HPDE6-E6E7 (cell line): Measurements from ENCODE around the gene TINCR.
"Not testable (repeated sequence)": the region's sequence is repeated elsewhere in the genome, so short reads cannot be mapped to it uniquely, and the experiment has no call there.

ENCODE experiments used
- DNase-seq: peaks from one replicate; pipeline ENCODE4 v3.0.0; 2011; ENCODE audit warnings: missing footprints; ENCODE audit errors: extremely low spot score

The TINCR gene

DNA sequence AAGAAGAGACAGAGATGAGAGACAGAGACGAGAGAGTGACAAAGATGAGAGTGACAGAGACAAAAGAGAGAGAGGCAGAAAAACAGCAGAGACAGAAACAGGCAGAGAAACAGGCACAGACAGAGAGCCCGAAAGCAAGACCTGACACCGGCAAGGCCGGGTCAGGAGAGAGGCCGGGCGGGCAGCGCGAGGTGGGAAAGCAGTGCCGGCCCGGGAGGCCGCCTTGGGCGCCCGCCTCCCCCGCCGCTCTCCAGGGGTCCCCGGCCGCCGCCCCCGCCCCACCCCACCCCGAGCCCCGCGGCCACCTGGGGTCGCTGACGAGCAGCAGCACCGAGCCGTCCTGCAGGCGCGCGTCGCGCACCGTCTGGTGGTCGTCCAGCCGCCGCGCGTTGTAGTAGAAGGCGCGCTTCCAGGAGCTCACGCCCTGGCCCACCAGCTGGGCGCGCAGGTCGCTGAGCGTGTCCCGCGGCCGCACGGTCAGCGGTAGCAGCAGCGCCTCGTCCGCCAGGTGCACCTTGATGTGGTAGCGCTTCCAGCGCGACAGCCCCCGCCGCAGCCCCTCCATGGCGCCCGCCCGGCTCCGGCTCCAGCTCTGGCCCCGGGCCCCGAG lies at the start of gene TINCR:
TINCR (minus strand) TSS at position 594 of the 610 bp plus-strand sequence.
- no peak for DNase-seq

DNA sequence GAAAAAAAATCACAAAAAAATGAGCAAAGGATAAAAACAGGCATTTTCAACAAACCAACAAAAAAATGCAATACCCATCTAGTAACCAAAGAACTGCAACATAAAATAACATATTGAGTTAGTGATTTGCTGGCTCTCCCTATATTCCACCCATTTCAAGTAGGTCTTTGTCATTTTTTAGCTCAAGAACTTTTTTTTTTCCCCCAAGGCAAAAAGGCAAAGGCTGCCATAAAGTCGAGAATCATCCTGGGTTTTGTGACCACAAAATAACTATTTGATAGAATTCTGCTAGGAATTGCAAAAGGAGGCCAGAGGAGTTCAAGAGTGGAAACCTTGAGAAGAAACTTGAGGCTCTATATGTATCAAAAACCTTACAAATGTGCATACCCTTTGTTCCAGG lies 49.3 kb upstream of the TINCR start:
- no peak for DNase-seq

DNA sequence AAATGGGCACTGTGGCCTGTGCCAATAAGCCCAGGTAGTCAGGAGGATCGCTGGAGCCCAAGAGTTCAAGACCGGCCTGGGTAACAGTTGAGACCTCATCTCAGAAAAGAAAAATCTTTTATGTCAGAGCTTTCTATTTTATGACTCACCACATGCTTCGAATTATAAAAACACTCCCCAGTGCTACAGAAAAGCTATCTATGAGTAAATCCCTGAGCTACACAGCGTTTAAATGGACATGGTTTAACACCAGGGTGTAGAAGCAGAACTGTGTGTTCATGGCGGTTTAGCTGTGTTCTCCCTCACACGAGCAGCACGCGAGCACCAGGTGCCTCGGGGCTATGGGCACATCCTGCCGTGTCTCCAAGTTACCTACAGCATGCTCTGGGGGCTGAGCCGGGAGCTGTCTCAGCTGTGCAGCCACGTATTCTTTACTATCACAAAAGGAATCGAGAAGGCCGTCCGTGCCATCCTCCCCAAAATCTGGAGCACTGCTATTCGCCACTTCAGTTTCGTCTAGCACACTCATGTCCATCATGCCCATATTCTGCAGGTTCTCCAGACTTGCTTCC lies 48.1 kb upstream of the TINCR start:
- DNase-seq: no peak

DNA sequence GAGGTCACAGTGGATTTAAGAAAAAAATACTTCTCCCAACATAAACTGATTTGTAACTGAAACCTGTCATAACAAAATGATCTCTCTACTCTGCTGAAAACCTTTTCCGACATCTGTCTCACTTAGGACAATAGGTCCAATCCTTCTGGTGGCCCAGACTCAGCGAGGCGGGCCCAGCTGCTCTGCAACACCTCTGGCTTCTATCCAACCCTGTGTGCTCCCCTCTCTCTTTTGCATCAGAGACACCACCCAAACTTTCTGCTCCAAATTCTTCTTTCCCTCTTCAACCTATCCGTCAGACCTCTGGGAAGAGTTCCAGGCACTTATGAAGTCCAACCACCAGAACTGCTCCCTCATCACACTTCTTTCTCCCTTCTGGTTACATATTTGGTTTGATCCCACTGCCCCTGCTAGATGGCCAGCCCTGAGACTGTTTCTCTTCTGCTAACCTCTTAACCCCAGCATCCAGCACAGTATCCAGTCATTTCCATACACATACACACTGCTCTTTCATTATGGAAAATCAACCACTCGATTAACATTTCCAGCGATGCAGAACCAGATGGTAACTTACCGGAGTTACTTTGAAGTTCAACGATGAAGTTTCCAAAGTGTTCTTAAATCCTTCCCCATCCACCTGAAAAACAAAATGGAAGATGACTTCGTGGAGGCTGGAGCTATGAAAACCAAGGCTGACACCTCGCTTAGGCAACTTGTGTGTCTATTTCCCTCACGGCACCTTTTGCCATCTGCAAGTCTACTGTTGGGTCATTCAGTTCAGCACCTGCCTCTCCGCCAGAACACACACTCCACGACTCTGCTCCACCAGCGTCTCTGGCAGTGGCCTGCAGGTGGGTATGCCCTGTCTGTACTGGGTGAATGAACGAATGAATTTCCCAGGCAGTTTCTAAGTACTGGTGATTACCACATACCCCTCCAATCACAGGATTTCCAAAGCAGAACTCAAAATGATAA lies 45.4 kb upstream of the TINCR start:
- DNase-seq: no peak

DNA sequence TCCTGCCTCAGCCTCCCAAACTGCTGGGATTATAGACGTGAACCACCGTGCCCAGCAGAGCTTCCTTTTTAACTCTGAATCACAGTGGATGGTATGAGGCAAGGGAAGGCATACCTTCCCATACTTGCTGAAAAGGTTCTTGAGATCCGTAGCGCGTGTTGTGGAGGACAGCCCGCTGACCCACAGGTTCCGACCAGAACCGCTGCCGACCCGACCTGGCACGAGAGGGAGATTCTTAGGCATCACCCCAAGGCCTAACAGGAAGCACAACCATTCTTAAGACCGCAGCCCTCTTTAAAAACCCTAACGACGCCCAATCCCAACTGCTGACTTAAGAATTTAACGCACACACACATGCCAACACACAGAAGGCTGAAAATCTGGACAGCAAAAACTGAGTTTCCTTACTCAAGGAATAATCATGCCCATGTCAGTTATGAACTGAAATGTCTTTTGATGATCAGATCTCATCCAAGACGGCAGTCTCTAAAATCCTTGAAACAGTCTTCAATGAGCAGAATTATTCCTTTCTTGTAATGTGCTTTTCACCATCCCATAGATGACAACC lies 42.2 kb upstream of the TINCR start:
- DNase-seq: no peak

DNA sequence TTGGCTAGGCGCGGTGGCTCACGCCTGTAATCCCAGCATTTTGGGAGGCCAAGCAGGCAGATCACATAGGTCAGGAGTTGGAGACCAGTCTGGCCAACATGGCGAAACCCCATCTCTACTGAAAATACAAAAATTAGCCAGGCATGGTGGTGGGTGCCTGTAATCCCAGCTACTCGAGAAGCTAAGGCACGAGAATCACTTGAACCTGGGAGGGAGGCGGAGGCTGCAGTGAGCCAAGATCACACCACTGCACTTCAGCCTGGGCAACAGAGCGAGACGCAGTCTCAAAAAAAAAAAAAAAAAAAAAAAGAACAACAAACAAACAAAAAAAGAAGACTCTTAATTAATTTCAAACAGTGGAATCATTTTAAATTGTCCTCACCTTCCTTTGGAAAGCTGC lies 41.0 kb upstream of the TINCR start:
- DNase-seq: not testable (repeated sequence)

DNA sequence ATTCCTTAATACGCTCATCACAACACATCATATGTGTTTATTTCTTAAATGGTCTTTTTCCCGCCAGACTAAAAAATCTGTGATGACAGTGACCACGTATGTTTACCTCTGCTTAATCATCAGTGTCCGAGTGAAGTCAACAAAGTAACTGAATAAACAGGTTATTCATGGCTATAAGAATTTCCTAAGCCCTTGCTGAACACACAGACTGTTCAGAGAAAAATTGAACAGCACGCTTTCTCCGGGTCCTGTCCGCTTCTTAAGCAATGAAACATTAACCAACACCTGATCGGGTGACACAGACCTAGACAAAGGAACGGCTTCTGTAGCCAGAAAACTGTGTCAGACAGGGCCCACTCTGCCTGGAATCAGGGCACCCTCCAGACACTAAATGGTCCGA lies 40.5 kb upstream of the TINCR start:
- no peak for DNase-seq

DNA sequence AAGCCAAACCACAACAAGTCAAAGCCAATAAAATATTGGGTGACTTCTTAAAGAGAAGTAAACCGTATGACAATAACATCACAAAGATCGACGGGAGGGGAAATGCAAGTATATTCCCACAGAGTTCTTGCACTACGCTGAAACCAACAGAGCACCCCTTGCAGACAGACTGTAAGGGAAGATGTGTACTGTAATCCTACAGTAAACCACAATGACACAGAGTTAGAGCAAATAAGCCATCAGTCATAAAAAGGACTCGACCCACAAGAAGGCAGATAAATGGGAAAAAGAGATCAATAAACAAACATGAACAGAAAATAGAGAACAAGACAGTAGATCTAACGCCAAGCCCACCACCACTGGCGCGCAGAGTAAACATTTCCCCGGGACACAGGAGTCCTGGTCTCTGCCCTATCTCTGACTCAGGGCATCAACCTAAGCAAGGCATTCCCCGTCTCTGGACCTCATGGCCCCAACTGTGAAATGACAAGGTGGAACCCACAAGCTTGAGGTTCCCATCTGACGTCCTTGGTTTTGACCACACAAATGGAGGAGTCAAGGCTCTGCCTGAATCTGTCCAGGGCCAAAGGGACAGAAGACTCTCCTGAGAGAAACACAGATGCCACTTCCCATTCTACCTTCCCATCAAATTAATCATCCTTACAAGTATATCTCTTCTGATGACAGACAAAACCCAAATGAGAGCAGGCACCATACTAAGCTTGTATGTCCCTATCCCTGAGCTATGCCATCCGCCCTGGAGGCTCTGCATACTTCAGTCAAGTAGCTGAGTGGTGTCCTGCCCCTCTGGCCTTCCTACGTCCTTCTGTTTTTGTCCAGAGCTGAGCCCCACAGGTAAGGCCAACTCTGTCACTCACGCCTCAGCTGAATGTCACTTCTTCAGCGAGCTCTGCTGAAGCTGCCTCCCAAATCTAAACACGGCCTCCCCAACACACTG lies 39.8 kb upstream of the TINCR start:
- no peak for DNase-seq

DNA sequence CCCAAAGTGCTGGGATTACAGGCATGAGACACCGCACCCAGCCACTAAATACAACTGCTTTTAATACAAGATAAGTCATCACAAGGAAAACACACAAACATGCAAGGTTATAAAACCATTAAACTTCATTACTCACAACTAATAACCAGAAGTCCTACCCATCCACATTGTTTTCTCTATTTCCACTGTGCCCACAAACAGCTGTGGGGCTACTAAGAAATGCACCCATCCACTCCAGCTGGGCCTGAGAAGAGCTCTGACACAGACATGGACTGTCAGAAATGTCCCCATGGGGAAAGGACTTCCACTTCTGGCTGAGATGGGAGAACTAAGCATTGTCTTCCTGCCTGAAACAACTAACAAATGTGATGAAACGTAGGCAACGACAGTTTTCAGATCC lies 37.6 kb upstream of the TINCR start:
- DNase-seq: no peak

DNA sequence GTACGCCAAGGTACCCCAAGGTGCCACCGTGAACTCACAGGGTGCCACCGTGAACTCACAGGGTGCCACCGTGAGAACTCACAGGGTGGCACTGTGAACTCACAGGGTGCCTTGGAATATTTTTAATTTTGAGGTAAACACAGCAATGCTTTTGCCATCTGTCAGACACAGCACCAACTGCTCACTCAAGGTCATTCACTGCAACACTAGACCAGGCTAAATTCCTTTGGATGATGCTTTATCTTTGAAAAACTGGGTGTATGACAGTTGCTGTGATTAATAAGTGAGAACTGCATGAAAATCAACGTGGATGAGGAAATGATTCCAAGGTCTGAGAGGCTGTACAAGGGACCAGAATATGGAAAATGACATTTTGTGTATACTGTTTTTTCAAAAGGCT lies 35.9 kb upstream of the TINCR start:
- DNase-seq: no peak

DNA sequence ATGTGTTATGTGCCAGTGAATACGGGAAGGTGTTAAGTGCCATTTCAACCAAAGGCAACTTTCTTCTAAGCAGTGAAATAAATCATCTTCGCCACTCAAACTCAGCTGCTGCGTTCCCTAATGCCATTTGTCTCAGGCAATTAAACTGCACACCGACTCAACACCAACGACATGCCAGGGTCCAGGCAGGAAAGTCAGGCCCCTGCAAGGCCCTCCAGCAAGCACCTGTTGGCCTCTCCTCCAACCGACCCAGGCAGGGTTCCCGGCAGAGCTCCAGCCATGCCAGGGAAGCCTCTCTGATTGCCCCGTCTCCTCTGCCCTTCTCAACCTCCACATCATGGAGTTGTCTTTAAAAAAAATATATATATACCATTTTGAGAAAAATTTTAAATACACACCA lies 33.0 kb upstream of the TINCR start:
- DNase-seq: no peak

DNA sequence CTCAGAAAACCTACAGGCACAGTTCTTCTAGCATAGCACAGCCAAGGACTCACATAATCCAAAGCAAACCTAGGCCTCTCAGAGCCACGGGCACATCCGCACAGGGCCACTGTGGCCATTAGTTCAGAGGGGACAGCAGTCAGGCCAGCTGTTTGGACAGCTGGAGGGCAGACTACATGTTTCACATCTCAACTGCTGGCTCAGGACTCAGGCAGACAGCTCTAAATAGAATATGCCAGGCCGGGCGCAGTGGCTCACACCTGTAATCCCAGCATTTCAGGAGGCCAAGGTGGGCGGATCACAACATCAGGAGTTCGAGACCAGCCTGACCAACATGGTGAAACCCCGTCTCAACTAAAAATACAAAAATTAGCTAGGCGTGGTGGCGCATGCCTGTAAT lies 28.0 kb upstream of the TINCR start:
- no peak for DNase-seq

DNA sequence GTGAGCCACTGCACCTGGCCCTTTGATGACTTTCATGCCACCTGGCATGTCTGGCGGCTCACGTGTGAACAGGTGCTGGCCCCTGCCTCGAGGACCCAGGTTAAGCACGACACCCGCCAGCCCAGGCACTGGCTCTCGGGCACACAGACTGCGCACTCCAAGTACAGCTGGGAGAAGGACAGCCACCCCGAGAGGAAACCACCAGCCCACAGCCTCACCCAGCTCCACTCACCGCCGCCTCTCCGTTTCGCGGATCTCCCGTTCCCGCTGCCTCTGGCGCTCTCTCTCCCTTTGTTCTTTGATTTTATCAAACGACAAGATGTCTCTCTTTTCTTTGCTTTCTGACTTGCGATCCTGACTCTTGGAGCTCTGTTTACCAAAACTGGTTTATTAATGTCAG lies 27.4 kb upstream of the TINCR start:
- no peak for DNase-seq

DNA sequence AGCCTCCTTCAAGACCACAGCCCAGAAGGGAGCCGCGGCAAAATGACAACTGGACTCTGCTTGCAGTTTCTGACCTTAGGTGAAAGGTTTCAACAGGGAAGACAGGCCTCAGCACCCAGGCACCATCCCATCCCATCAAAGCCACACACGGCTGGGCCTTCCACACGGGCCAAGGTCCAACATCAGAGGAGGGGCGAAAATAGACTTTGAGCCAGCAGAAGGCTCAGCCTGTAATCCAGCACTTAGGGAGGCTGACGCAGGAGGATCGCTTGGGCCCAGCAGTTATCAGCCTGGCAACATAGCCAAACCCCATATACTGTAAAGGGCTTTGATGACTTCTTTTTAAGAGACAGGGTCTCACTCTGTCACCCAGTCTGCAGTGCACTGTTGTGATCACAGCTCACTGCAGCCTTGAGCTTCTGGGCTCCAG lies 26.8 kb upstream of the TINCR start:
- DNase-seq: no peak

DNA sequence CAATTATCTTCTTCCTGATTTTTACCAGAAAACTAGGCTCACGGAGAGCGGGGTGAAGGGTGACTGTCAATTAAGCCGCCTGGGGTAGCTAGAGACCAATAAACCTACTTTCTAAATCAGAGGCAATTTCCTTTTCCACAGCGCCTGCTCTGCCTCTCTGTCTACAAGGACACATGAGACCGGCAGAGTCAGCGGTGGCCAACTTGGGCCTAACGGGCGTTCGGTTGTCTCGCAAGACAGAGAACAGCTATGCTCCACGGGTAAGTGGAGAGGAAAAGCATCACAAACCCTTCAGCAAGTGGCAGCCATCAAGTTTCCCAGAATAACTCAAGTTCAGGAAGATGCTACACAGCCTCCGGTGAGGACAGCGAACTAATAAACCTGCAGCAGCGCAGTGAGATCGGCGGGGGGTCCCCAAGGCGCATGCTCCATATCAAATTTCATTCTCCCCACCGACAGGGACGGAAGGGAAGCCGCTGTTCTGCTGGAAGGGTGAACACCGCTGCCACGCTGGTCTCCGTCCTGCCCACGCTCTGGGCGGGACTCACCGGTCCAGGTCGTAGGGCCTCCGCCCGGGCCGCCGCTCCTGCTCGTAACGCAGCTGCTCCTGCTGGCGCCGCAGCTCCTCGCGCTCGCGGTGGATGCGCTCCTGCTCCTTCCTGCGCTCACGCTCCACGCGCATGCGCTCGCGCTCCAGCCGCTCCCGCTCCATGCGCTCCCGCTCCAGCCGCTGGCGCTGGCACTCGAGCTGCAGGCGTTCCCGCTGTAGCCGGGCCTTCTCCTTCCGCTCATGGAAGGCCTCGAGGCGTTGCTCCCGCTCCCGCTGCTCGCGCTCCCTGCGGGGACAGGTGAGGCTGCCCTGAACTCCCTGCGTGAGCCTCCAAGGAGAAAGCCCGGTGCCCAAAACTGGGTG lies 25.8 kb upstream of the TINCR start:
- no peak for DNase-seq

DNA sequence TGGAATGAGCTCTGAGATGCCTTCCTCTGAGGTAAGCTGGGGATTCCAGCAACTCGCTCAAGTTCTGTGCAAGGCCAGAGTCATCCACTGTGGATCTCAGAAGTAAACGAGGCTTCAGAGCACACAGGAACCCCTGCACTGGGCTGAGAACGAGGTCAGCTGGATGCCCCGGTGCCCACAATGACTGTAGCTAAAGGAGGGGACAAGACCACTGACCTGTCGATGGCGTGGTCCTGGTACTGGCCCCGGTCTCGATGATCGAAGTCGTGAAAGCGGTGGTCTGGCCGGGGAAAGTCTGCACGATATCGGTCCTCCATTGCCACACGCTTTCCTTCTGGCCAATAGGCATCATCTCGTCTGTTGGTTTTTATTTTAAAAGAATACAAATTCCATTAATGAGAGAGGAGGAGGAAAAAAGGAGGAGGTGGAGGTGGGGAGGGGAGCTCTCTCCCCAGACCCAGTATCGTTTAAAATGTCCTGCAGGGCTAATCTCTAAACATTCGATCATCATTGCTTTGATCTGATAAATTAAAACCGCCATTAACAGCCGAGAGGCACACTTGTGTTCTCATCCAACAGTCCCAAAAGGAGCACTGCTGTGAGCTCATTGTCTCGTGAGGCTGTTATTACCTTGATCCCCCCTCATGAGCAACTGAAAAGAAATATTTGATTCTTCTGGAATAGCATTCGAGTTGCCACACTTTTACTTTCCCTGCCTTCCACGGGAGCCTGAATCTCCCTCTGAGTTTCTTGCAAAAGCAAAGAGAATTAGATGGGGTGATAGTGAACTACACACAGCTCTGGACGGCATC lies 25.0 kb upstream of the TINCR start:
- DNase-seq: no peak

DNA sequence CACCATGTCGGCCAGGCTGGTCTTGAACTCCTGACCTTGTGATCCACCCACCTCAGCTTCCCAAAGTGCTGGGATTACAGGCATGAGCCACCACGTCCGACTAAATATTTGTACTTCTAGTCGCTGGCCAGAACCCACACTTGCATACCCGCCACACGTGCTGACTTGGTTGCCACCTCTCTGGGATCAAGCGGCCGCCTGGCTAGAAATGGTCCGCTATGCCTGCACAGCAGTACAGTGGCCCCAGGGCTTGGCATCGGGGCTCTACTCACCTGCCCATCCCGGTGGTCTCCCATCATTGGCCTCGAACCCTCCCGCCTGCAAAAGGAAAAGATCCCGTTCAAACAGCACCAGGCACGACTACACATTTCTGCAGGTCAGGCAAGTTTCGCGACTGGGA lies 23.7 kb upstream of the TINCR start:
- DNase-seq: no peak

DNA sequence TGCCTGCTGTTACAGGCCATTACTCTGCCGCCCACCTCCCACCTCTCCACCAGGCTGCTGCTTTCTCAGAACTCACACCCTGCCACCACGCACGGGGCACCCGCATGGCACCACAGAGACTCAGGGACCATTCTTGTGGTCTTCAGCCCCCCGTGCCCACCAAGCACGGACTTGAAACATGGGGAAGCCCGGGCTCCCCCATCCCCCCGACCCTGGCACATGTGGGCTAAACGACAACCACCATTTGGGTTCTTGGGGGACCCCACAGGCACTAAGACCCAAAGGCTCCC lies 23.1 kb upstream of the TINCR start:
- no peak for DNase-seq

DNA sequence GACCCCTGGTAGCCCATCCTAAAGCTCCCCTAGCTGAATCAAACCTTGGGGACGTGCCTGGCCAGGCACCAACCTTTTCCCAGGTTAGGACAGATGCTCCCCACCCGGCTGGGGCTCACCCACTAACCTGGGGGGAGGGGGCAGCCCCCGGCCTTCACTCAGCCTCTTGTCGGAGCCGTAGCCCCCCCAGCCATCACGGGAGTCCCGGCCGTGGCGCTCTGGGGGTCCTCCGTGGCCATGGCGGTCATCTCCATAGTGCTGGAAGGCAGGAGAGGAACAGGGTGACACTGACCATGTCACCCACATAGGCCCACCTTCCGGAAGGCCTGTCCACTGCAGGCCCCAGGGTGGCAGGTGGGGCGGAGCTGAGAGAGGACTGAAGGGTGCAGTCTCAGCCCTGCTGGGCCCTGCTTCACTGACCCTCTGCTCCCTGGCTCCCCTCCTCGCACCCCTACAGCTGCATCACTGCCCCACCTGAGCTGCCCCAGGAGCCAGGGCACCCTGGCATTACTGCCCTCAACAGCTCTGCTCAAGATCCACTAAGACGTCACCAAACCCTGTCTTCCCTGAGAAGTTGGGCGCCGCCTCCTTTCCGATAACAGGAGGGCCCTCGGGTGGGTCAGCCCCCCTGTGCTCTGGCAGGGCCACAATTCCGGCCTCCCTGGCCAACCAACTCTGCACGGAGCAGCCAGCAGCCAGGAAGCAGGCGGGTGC lies 22.6 kb upstream of the TINCR start:
- no peak for DNase-seq
